IMR-90 (cell line): ENCODE data around the gene UNC13B. TPM values are rescaled to one million over a fixed set of nuclear protein-coding genes. Genes with fewer than 3 reads are reported as not detected.

ENCODE experiments used
- CEBPB ChIP-seq: IDR thresholded peaks from 2 replicates; pipeline ENCODE4 v1.6.1; 2012; ENCODE audit warnings: low read depth, low read length, improper control_type of control experiment
- FOS ChIP-seq: fragments of 150-350 bp; IDR thresholded peaks from 2 replicates; pipeline ENCODE4 v1.6.1; 2016; ENCODE audit warnings: low read depth, low read length
- RAD21 ChIP-seq: IDR thresholded peaks from 2 replicates; pipeline ENCODE4 v1.6.1; 2012; ENCODE audit warnings: low read length, improper control_type of control experiment
- polyA plus RNA-seq, 3 experiments: library from polyadenylated mRNA; depleted of rRNA; stranded (reverse); fragments of >200 nt; gene quantifications; 2 replicates each; pipeline ENCODE4 v1.2.3, GENCODE V29; 2012; ENCODE audit warnings: low replicate concordance in 1 of 3
- total RNA-seq: library from RNA; depleted of rRNA; stranded (reverse); fragments of >200 nt; gene quantifications from 2 replicates; pipeline ENCODE4 v1.2.3, GENCODE V29; 2012

The UNC13B gene
- total and polyA plus RNA-seq, 2 of the 4 experiments (the other 2 are of a cell fraction), result 7.5 to 14.3 TPM

- TF ChIP-seq FOS (no peak), RAD21 (no peak), CEBPB (no peak)
Measured at GRCh38 chr9:35161713-35162604, at the start of gene UNC13B (continued).
